ENCODE data around the gene ATP2A3.

Gene ATP2A3

GRCh38 chr17:3979290-3979611 is 15.0 kb upstream of the ATP2A3 start:
- ChIA-PET CTCF (interaction anchor here (1.7 to 2.7 kb wide), 2 partner anchors 24 to 44 kb away, joined by 3 to 11 read pairs; no protein-coding TSS in a partner anchor), POLR2A (no interaction called here)
- Histone ChIP-seq H3K27ac (ENCODE audit: insufficient read depth in 1 of 2, low read depth in 1 of 2, low read length in 2 of 2, poor library complexity in 1 of 2, severe bottlenecking in 2 of 2) (no peak overlapping the region), H3K4me1 (ENCODE audit: control extremely low read depth in 1 of 4, control insufficient read depth in 4 of 4, insufficient read depth in 4 of 4, low read length in 3 of 4) (peaks cover 0 to 32% (median 23%) of the 10 kb centered on the region in 4 experiments), H3K9me3 (ENCODE audit: control extremely low read depth in 1 of 5, control insufficient read depth in 4 of 5, insufficient read depth in 2 of 5, low read depth in 1 of 5, low read length in 4 of 5) (peaks cover 0 to 6% (median 2%) of the 10 kb centered on the region in 5 experiments), H3K27me3 (replicated peaks in 2 of 5; ENCODE audit: control insufficient read depth in 4 of 5, insufficient read depth in 5 of 5, low read length in 4 of 5) (no peaks in the 10 kb centered on the region), H3K4me3 (ENCODE audit: control insufficient read depth in 1 of 7, extremely low read depth in 1 of 7, insufficient read depth in 4 of 7, low read depth in 2 of 7, low read length in 6 of 7) (no peak overlapping the region), H3K36me3 (ENCODE audit: control insufficient read depth in 4 of 4, insufficient read depth in 4 of 4, low read length in 3 of 4) (no peaks in the 10 kb centered on the region)
- WGBS (ENCODE audit: insufficient coverage) = 100% methylated on average over 3 of the region's 4 CpGs
- DNase-seq = no peak

GRCh38 chr17:3978421-3979289 is 14.4 kb upstream of the ATP2A3 start:
- WGBS (ENCODE audit: insufficient coverage) = 96% methylated on average over 5 of the region's 6 CpGs
- no peak overlapping the region for H3K4me3 ChIP-seq (ENCODE audit: control insufficient read depth in 1 of 7, extremely low read depth in 1 of 7, insufficient read depth in 4 of 7, low read depth in 2 of 7, low read length in 6 of 7)
- H3K4me1 ChIP-seq (ENCODE audit: control extremely low read depth in 1 of 4, control insufficient read depth in 4 of 4, insufficient read depth in 4 of 4, low read length in 3 of 4) = peaks cover 0 to 32% (median 24%) of the 10 kb centered on the region in 4 experiments
- no peak for DNase-seq
- CTCF ChIA-PET = interaction anchor here (1.1 to 1.7 kb wide), 2 partner anchors 28 to 44 kb away, joined by 3 read pairs; no protein-coding TSS in a partner anchor
- POLR2A ChIA-PET = no interaction called here
- peaks cover 0 to 6% (median 2%) of the 10 kb centered on the region in 5 experiments for H3K9me3 ChIP-seq (ENCODE audit: control extremely low read depth in 1 of 5, control insufficient read depth in 4 of 5, insufficient read depth in 2 of 5, low read depth in 1 of 5, low read length in 4 of 5)
- no peaks in the 10 kb centered on the region for H3K27me3 ChIP-seq (replicated peaks in 2 of 5; ENCODE audit: control insufficient read depth in 4 of 5, insufficient read depth in 5 of 5, low read length in 4 of 5)
- H3K27ac ChIP-seq (ENCODE audit: insufficient read depth in 1 of 2, low read depth in 1 of 2, low read length in 2 of 2, poor library complexity in 1 of 2, severe bottlenecking in 2 of 2) = no peak overlapping the region
- no peaks in the 10 kb centered on the region for H3K36me3 ChIP-seq (ENCODE audit: control insufficient read depth in 4 of 4, insufficient read depth in 4 of 4, low read length in 3 of 4)

GRCh38 chr17:3977387-3977786 is 13.2 kb upstream of the ATP2A3 start:
- POLR2A ChIA-PET = no interaction called here
- no peak overlapping the region for H3K27ac ChIP-seq (ENCODE audit: insufficient read depth in 1 of 2, low read depth in 1 of 2, low read length in 2 of 2, poor library complexity in 1 of 2, severe bottlenecking in 2 of 2)
- H3K4me3 ChIP-seq (ENCODE audit: control insufficient read depth in 1 of 7, extremely low read depth in 1 of 7, insufficient read depth in 4 of 7, low read depth in 2 of 7, low read length in 6 of 7) = no peak overlapping the region
- CTCF ChIA-PET = no interaction called here
- H3K27me3 ChIP-seq (replicated peaks in 2 of 5; ENCODE audit: control insufficient read depth in 4 of 5, insufficient read depth in 5 of 5, low read length in 4 of 5) = no peaks in the 10 kb centered on the region
- no peak for DNase-seq
- WGBS (ENCODE audit: insufficient coverage) = 81% methylated on average over 5 of the region's 9 CpGs
- peaks cover 0 to 42% (median 34%) of the 10 kb centered on the region in 4 experiments for H3K4me1 ChIP-seq (ENCODE audit: control extremely low read depth in 1 of 4, control insufficient read depth in 4 of 4, insufficient read depth in 4 of 4, low read length in 3 of 4)
- H3K9me3 ChIP-seq (ENCODE audit: control extremely low read depth in 1 of 5, control insufficient read depth in 4 of 5, insufficient read depth in 2 of 5, low read depth in 1 of 5, low read length in 4 of 5) = peaks cover 0 to 6% (median 2%) of the 10 kb centered on the region in 5 experiments
- H3K36me3 ChIP-seq (ENCODE audit: control insufficient read depth in 4 of 4, insufficient read depth in 4 of 4, low read length in 3 of 4) = no peaks in the 10 kb centered on the region

- Histone ChIP-seq H3K27me3 (replicated peaks in 2 of 5; ENCODE audit: control insufficient read depth in 4 of 5, insufficient read depth in 5 of 5, low read length in 4 of 5) (no peaks in the 10 kb centered on the region), H3K4me1 (ENCODE audit: control extremely low read depth in 1 of 4, control insufficient read depth in 4 of 4, insufficient read depth in 4 of 4, low read length in 3 of 4) (peaks cover 0 to 46% (median 39%) of the 10 kb centered on the region in 4 experiments), H3K27ac (ENCODE audit: insufficient read depth in 1 of 2, low read depth in 1 of 2, low read length in 2 of 2, poor library complexity in 1 of 2, severe bottlenecking in 2 of 2) (no peak overlapping the region), H3K9me3 (ENCODE audit: control extremely low read depth in 1 of 5, control insufficient read depth in 4 of 5, insufficient read depth in 2 of 5, low read depth in 1 of 5, low read length in 4 of 5) (peaks cover 0 to 6% (median 2%) of the 10 kb centered on the region in 5 experiments), H3K4me3 (ENCODE audit: control insufficient read depth in 1 of 7, extremely low read depth in 1 of 7, insufficient read depth in 4 of 7, low read depth in 2 of 7, low read length in 6 of 7) (no peak overlapping the region), H3K36me3 (ENCODE audit: control insufficient read depth in 4 of 4, insufficient read depth in 4 of 4, low read length in 3 of 4) (no peaks in the 10 kb centered on the region)
- DNase-seq = no peak
- 44% methylated on average over 11 of the region's 17 CpGs for WGBS (ENCODE audit: insufficient coverage)
- ChIA-PET CTCF (interaction anchor here (1.3 kb wide), 1 partner anchor 9 kb away, joined by 3 read pairs; no protein-coding TSS in a partner anchor), POLR2A (no interaction called here)
Measured at GRCh38 chr17:3976675-3977171, 12.5 kb upstream of the ATP2A3 start.

- 98% methylated on average over 7 of the region's 9 CpGs for WGBS (ENCODE audit: insufficient coverage)
- H3K36me3 ChIP-seq (ENCODE audit: control insufficient read depth in 4 of 4, insufficient read depth in 4 of 4, low read length in 3 of 4) = no peaks in the 10 kb centered on the region
- H3K27ac ChIP-seq (ENCODE audit: insufficient read depth in 1 of 2, low read depth in 1 of 2, low read length in 2 of 2, poor library complexity in 1 of 2, severe bottlenecking in 2 of 2) = no peak overlapping the region
- peak overlapping the region in 1 of 7 experiments; percentile 31 for H3K4me3 ChIP-seq (ENCODE audit: control insufficient read depth in 1 of 7, extremely low read depth in 1 of 7, insufficient read depth in 4 of 7, low read depth in 2 of 7, low read length in 6 of 7)
- H3K4me1 ChIP-seq (ENCODE audit: control extremely low read depth in 1 of 4, control insufficient read depth in 4 of 4, insufficient read depth in 4 of 4, low read length in 3 of 4) = peaks cover 0 to 46% (median 44%) of the 10 kb centered on the region in 4 experiments
- ChIA-PET CTCF (interaction anchor here (1.3 to 2.1 kb wide), 3 partner anchors 10 to 61 kb away, joined by 4 to 8 read pairs (median 7); partner anchors contain the start of gene ATP2A3), POLR2A (interaction anchor here (1.3 to 1.7 kb wide), 3 partner anchors 10 to 59 kb away, joined by 6 to 21 read pairs (median 17); partner anchors contain the start of genes ATP2A3 and P2RX1)
- H3K27me3 ChIP-seq (replicated peaks in 2 of 5; ENCODE audit: control insufficient read depth in 4 of 5, insufficient read depth in 5 of 5, low read length in 4 of 5) = no peaks in the 10 kb centered on the region
- peaks cover 0 to 6% (median 2%) of the 10 kb centered on the region in 5 experiments for H3K9me3 ChIP-seq (ENCODE audit: control extremely low read depth in 1 of 5, control insufficient read depth in 4 of 5, insufficient read depth in 2 of 5, low read depth in 1 of 5, low read length in 4 of 5)
- no peak for DNase-seq
Measured at GRCh38 chr17:3974980-3975379, 10.7 kb upstream of the ATP2A3 start.

- Histone ChIP-seq H3K9me3 (ENCODE audit: control extremely low read depth in 1 of 5, control insufficient read depth in 4 of 5, insufficient read depth in 2 of 5, low read depth in 1 of 5, low read length in 4 of 5) (peaks cover 0 to 5% (median 2%) of the 10 kb centered on the region in 5 experiments), H3K36me3 (ENCODE audit: control insufficient read depth in 4 of 4, insufficient read depth in 4 of 4, low read length in 3 of 4) (no peaks in the 10 kb centered on the region), H3K4me3 (ENCODE audit: control insufficient read depth in 1 of 7, extremely low read depth in 1 of 7, insufficient read depth in 4 of 7, low read depth in 2 of 7, low read length in 6 of 7) (peak overlapping the region in 3 of 7 experiments; percentile 11 to 31 (median 24)), H3K27ac (ENCODE audit: insufficient read depth in 1 of 2, low read depth in 1 of 2, low read length in 2 of 2, poor library complexity in 1 of 2, severe bottlenecking in 2 of 2) (peak overlapping the region in 1 of 2 experiments; percentile 40), H3K27me3 (replicated peaks in 2 of 5; ENCODE audit: control insufficient read depth in 4 of 5, insufficient read depth in 5 of 5, low read length in 4 of 5) (no peaks in the 10 kb centered on the region), H3K4me1 (ENCODE audit: control extremely low read depth in 1 of 4, control insufficient read depth in 4 of 4, insufficient read depth in 4 of 4, low read length in 3 of 4) (peaks cover 0 to 50% (median 45%) of the 10 kb centered on the region in 4 experiments)
- POLR2A ChIA-PET = interaction anchor here (0.8 to 1.7 kb wide), 4 partner anchors 9 to 58 kb away, joined by 3 to 21 read pairs (median 12); partner anchors contain the start of genes ATP2A3 and P2RX1
- peak; percentile 83 to 95 (median 90) for DNase-seq
- 3% methylated on average over 13 of the region's 15 CpGs for WGBS (ENCODE audit: insufficient coverage)
- CTCF ChIA-PET = interaction anchor here (0.7 to 3.0 kb wide), 6 partner anchors 9 to 61 kb away, joined by 3 to 18 read pairs (median 6); partner anchors contain the start of genes ATP2A3 and P2RX1
Measured at GRCh38 chr17:3974138-3974687, 10.0 kb upstream of the ATP2A3 start.
